GM19452 (cell line): Measurements from ENCODE around the gene OSBPL8.

Experiments
- ATAC-seq: cut with Tn5 transposase; IDR thresholded peaks from one replicate; pipeline ENCODE4 v1.9.1; 2021; ENCODE audit not compliant: unreplicated experiment

The OSBPL8 gene

GRCh38 chr12:76559400-76560085, at the start of gene OSBPL8:
OSBPL8 (minus strand) TSS chr12:76559771; CDS start chr12:76487551, 72,220 bp downstream.
- peak; percentile 87 for ATAC-seq

DNA sequence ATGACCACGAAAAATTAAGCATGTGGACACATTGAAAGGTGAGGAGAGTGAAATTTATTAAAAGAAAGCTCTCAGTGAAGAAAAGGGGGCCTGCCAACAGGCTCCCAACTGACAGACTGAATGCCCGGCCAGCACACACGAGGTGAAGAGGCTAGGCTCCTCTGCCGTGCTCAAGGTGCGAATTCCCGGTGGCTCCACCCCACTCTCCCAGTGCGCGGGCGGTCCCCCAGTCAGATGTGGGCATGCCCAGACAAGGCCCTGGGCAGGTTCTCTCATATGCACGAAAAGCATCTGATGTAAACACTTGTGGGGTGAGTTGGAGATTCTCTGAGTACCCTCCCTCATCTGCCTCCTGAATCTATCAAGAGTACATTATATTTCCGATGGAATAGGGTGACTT, 48.5 kb upstream of the OSBPL8 start:
- no peak for ATAC-seq

GRCh38 chr12:76595056-76595455, 35.5 kb upstream of the OSBPL8 start:
- ATAC-seq: no peak

- ATAC-seq: no peak
Measured at GRCh38 chr12:76591476-76591875, 31.9 kb upstream of the OSBPL8 start.

GRCh38 chr12:76590131-76590530, 30.6 kb upstream of the OSBPL8 start:
- ATAC-seq: no peak

- no peak for ATAC-seq
Measured at GRCh38 chr12:76588881-76589565, 29.5 kb upstream of the OSBPL8 start.

DNA sequence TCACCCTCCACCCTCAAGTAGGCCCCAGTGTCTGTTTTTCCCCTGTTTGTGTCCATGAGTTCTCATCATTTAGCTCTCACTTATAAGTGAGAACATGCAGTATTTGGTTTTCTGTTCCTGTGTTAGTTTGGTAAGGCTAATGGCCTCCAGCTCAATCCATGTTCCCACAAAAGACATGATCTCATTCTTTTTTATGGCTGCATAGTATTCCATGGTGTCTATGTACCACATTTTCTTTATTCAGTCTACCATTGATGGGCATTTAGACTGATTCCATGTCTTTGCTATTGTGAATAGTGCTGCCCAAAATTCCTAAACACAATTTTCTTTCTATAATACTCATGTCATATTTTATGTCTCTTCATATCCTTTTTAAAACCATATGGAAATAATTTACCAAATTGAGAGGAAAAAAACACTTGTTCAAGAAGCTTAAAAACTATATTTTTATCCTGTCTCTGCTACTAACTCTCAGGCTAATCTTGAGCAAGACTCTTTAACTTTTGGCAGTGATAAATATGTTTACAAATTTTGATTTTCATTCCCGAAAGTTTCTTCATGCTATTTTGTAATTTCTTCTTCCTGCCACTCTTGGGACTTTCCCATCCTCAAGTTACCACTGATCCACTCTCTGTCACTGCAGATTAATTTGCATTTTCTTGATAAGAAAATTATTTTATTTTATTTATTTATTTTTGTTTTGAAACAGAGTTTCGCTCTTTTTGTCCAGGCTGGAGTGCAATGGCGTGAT, 28.0 kb upstream of the OSBPL8 start:
- no peak for ATAC-seq

DNA sequence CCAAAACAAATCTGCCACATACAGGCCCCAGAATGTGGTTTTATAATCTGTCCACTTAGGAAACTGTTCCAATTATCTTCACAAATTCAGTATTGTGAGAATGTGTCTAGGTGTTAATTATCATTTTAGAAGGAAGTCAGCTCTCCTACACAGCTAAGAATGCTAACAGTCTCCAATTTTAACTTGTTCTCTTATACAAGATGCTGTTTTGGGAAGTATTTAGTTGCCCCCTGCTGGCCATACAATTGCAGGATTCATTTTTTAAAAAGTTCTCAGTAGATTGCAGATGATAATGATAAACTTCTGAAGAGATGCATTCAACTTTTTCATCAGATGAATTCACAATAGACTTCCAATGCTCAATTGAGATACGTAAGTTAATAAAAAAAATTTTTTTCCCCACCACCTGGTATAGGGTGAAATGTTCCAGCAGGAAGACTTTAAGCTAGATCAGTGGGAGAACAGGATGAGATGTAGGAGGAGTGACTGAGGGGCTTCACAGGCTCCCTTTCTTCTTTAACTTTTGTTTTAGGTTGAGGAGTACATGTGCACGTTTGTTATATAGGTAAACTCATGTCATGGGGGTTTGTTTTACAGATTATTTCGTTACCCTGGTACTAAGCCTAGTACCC, 27.3 kb upstream of the OSBPL8 start:
- ATAC-seq: no peak

DNA sequence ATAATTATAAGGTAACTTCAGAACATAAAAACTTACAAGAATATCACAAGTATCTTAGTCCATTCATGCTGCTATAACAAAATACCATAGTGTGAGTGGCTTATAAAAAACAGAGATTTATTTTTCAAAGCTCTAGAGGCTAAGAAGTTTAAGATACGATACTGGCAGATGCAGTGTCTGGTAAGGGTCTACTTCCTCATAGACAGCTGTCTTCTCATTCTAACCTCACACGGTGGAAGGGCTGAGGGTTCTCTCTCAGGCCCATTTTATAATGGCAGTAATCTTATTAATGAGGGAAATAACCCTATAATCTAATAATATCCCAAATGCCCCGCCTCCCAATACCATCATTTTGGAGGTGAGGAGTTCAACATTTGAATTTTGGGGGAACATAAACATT, 23.7 kb upstream of the OSBPL8 start:
- ATAC-seq: no peak

GRCh38 chr12:76573840-76574373, 14.3 kb upstream of the OSBPL8 start:
- ATAC-seq: no peak

DNA sequence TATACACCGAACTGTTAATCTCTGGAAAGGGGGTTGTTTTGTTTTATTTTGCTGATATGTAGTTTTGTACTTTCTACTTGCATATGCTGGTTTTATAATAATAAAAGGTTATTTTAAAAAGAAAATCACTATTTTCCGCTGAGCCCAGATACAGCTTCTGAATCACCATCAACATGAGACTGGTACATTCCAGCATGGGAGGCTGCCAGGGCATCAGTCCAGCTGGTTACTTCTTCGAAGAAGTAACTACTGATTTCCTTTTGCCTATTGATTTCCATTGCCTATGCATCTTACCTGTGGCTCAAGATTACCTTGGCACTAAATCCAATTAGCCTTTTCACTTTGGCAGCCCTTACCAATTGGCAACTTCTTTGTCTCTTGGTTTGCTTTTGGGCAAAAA, 11.7 kb upstream of the OSBPL8 start:
- no peak for ATAC-seq

DNA sequence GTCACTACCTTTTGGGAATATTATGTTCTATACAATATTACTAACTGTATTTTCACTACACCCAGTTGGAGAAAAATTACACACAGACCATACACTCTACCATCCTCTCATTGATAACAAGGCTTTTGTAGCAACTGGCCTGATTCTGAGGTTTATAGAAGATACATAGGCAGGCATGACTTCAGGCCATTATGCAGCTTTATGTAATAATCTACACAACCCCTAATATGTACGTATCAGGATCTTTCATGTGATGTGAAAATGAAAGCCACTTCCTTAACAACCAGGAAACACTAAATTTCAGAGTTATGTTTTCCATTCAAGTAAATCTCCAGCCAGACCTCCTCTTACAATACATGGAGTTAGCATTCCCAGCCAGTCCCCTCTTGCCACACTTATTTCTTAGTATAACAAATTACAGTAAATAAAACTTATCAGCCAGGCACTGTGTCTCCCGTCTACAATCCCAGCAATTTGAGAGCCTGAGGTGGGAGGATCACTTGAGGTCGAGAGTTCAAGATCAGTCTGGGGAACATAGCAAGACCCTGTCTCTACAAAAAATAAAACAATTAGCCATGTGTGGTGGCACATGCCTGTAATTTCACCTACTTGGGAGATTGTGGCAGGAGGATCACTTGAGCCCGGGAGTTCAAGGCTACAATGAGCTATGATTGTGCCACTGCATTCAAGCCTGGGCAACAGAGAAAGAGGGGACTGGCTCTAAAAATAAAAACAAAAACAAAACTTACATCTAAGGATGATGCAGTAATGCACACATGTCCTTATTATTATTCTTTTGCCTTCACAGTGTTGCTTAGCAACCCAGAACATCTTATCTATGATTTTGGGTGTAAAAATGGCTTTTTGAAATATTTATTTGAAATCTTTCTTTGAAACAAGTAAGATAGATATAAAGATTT, 10.4 kb upstream of the OSBPL8 start:
- ATAC-seq: no peak

DNA sequence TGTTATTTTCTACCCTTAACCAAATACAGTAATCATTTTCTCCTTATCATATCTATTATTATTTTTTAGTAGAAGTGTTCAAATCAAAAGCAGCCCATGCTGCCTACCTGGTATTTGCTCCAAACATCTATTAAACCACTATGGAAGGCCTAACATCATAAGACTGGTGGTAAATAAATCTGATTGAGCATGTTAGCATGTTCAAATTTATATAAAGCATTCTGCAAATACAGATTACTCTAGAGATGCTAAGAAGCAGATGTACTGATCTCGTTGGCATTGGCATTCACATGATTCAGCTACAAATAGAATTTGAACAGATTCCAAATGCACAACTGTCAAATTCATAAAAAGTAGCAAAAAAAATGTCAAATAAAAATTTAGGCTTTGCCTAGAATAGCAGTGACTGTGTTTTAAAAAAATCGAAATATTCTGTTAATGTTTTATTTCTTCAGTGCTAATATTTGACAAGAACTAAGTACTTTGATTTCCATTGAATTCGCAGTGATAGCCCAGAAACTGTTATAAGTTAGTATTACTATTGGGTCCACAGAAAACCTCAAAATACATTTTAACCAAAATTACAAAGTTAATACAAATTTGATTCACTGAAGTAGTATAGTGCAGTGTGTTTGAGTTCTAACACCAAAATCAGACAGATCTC, 9.4 kb upstream of the OSBPL8 start:
- no peak for ATAC-seq

- no peak for ATAC-seq
Measured at GRCh38 chr12:76568130-76568529, 8.6 kb upstream of the OSBPL8 start.

DNA sequence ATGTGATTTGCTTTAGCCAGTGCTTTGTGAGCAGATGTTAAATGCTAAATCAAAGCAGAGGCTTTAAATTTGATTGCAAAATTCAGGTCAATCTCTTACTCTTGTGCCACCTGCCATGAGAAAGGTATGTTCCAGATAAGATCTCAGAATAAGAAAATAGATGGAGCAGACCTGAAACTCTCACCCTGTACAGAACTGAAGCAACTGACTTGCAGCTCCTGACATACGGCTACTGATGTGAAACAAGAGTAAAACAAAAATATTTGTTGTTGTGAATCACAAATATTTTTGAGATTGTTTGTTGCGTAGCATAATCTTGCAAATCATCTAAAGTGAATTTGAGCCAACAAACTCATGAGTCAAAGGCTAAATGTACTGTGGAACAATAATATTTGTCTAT, 3.5 kb upstream of the OSBPL8 start:
- ATAC-seq: no peak

- no peak for ATAC-seq
Measured at GRCh38 chr12:76562130-76562529, 2.6 kb upstream of the OSBPL8 start.

- ATAC-seq: peak; percentile 42
Measured at GRCh38 chr12:76560086-76560491, 518 bp upstream of the OSBPL8 start.

- peak; percentile 51 for ATAC-seq
Measured at GRCh38 chr12:76558684-76559399, 729 bp downstream of the OSBPL8 start.

- ATAC-seq: no peak
Measured at GRCh38 chr12:76556368-76556767, 3.2 kb downstream of the OSBPL8 start.
